GM12878 (cell line): ENCODE measurements around the gene GHRL. TPM values are rescaled to one million over a fixed set of nuclear protein-coding genes. Genes with fewer than 3 reads are reported as not detected.
A peak's percentile ranks its signal among the peaks of the same experiment; 100 is the strongest.

Experiments used
- ATAC-seq: fragments of 200-7000 bp; cut with Tn5 transposase; 3 replicates; pipeline ENCODE4 v1.9.1; 2020; ENCODE audit warnings: mild to moderate bottlenecking, moderate library complexity
- BruUV-seq: library from RNA; stranded (reverse); fragments of 400-500 nt; replicated peaks from 2 replicates; lab custom pipeline; 2021; lab: Mats Ljungman, UMichigan
- CTCF ChIA-PET: fragments of 300-600 bp; sonication (Branson Sonifier 250); formaldehyde crosslinking; extraction: SDS; loops from one replicate; lab custom pipeline; 2021; ENCODE audit warnings: inconsistent platforms; lab: Yijun Ruan, JAX
- POLR2A ChIA-PET: fragments of 350-600 bp; formaldehyde crosslinking; extraction: SDS; loops from one replicate; lab custom pipeline; 2021; ENCODE audit warnings: inconsistent platforms; lab: Charles Lee
- RAD21 ChIA-PET: fragments of 300-600 bp; sonication (Branson Sonifier 250); formaldehyde crosslinking; loops from one replicate; lab custom pipeline; 2023; ENCODE audit warnings: antibody characterized with exemption; ENCODE audit not compliant: unreplicated experiment; lab: Charles Lee
- SMC1A ChIA-PET: fragments of 300-600 bp; sonication (Branson Sonifier 250); formaldehyde crosslinking; loops from one replicate; lab custom pipeline; 2023; ENCODE audit not compliant: unreplicated experiment, uncharacterized antibody; lab: Charles Lee
- DNase-seq: peaks from one replicate; pipeline ENCODE4 v3.0.0-alpha.2; 2011; ENCODE audit warnings: low read depth, low spot score
- FAIRE-seq: peaks from 3 replicates; lab custom pipeline; 2011; peaks lifted over from hg19 to GRCh38; lab: Jason Lieb, UNC
- H2AFZ ChIP-seq: 2 replicates; pipeline ENCODE4 v1.6.0; 2011; ENCODE audit warnings: low read depth, low read length, control low read depth; ENCODE audit not compliant: control insufficient read depth
- H3K27ac ChIP-seq: 2 replicates; pipeline ENCODE4 v1.5.1; 2011; ENCODE audit warnings: control low read depth; ENCODE audit not compliant: control insufficient read depth, insufficient read depth
- H3K27me3 ChIP-seq, 2 experiments: replicated peaks in 1 of 2; 2 replicates each; pipeline versions ENCODE4 v1.6.0 to v1.6.1; 2011; ENCODE audit warnings: low read length in 1 of 2; ENCODE audit not compliant: control insufficient read depth in 2 of 2, insufficient read depth in 2 of 2
- H3K36me3 ChIP-seq, 2 experiments: 2 replicates each; pipeline ENCODE4 v1.5.1; 2011; ENCODE audit warnings: low read length in 1 of 2; ENCODE audit not compliant: control insufficient read depth in 2 of 2, insufficient read depth in 2 of 2
- H3K4me1 ChIP-seq: 2 replicates; pipeline ENCODE4 v1.6.1; 2011; ENCODE audit warnings: mild to moderate bottlenecking, low read length, moderate library complexity, mixed read lengths; ENCODE audit not compliant: control insufficient read depth, insufficient read depth
- H3K4me2 ChIP-seq: 2 replicates; pipeline ENCODE4 v1.6.0; 2011; ENCODE audit warnings: control low read depth; ENCODE audit not compliant: control insufficient read depth, insufficient read depth
- H3K4me3 ChIP-seq: fragments of 200-600 bp; sonication (generic); 2 replicates; pipeline ENCODE4 v1.5.1; 2016
- H3K79me2 ChIP-seq: 2 replicates; pipeline ENCODE4 v1.6.0; 2011; ENCODE audit warnings: low read length; ENCODE audit not compliant: control insufficient read depth, insufficient read depth
- H3K9ac ChIP-seq: 2 replicates; pipeline ENCODE4 v1.8.0; 2011; ENCODE audit warnings: low read length, control low read depth, mixed read lengths; ENCODE audit not compliant: control insufficient read depth, insufficient read depth
- H3K9me3 ChIP-seq: replicated peaks from 3 replicates; pipeline ENCODE4 v1.5.1; 2011; ENCODE audit warnings: mild to moderate bottlenecking, low read length; ENCODE audit not compliant: control insufficient read depth, insufficient read depth
- H4K20me1 ChIP-seq: 2 replicates; pipeline ENCODE4 v1.6.0; 2011; ENCODE audit not compliant: control insufficient read depth, insufficient read depth
- FOXM1 ChIP-seq: IDR thresholded peaks from 2 replicates; pipeline ENCODE4 v1.6.1; 2012; ENCODE audit warnings: low read depth, mild to moderate bottlenecking, inconsistent platforms, low read length, moderate library complexity
- MLLT1 ChIP-seq: fragments of 450-650 bp; IDR thresholded peaks from 2 replicates; pipeline ENCODE4 v1.6.1; 2016; ENCODE audit warnings: mild to moderate bottlenecking
- ZSCAN29 ChIP-seq: fragments of 450-650 bp; IDR thresholded peaks from 2 replicates; pipeline ENCODE4 v1.6.1; 2017; ENCODE audit warnings: mild to moderate bottlenecking, moderate library complexity
- WGBS: methylation state at CpG from one replicate; pipeline ENCODE4 v1.1.6; 2016; ENCODE audit warnings: low lambda C conversion rate; ENCODE audit not compliant: insufficient replicate concordance, insufficient coverage; ENCODE audit errors: missing lambda C conversion rate; 5-methylcytosine and 5-hydroxymethylcytosine counted together
- in situ Hi-C: fragments of 300-500 bp; cut with MboI; formaldehyde crosslinking; loops from 9 replicates; pipeline ENCODE4 v1.14.3; 2018; ENCODE audit warnings: mixed read lengths
- intact Hi-C: fragments of 100-400 bp; cut with micrococcal nuclease; formaldehyde crosslinking; loops from one replicate; pipeline ENCODE4 v1.14.2; 2022; ENCODE audit not compliant: unreplicated experiment
- polyA plus RNA-seq, 11 experiments: library from polyadenylated mRNA; depleted of rRNA in 4 of 11; unstranded in 6 of 11; stranded (reverse) in 5 of 11; fragments of >200 nt; fragmentation: Nextera tagmentation in 4 of 11; fragmentation: Illumina TruSeq in 1 of 11; extraction: Ambion mirVana in 4 of 11; extraction: Trizol in 1 of 11; gene quantifications; 1 replicate in 1 of 11; 2 replicates in 10 of 11; pipeline versions ENCODE4 v1.2.1 to v1.2.3, GENCODE V29; 2011 to 2016; ENCODE audit warnings: inconsistent platforms in 2 of 11, missing spikeins in 2 of 11, low read depth in 1 of 11
- total RNA-seq, 4 experiments: library from RNA; depleted of rRNA in 3 of 4; stranded (reverse); fragments of >200 nt in 3 of 4; fragmentation: Illumina TruSeq in 1 of 4; extraction: Trizol in 1 of 4; gene quantifications; 2 replicates each; pipeline versions ENCODE4 v1.2.1 to v1.2.3, GENCODE V29; 2013 to 2021

The GHRL gene
- total and polyA plus RNA-seq, 10 of the 15 experiments (the other 5 are each of a cell fraction or from before 2014, with no cell fraction given), result 0.35 to 2.2 (median 0.88) TPM

GRCh38 chr3:10247679-10248183, 45.0 kb downstream of the GHRL start:
- no TSS peak for BruUV-seq
- no peak for TF ChIP-seq ZSCAN29
- TF ChIP-seq MLLT1, result peak; percentile 43; the same call in 1 of the 2 replicates
- no peak for TF ChIP-seq FOXM1
- H4K20me1 ChIP-seq, result no peaks in the 10 kb centered on the region
- ATAC-seq, result no peak
- ChIA-PET SMC1A (interaction anchor here (0.7 to 1.3 kb wide), 9 partner anchors 15 to 854 kb away, joined by 3 to 6 read pairs (median 3); partner anchors contain the start of genes CRELD1 and GHRL), RAD21 (interaction anchor here (0.6 to 1.9 kb wide), 9 partner anchors 14 to 314 kb away, joined by 3 to 11 read pairs (median 4); partner anchors contain the start of genes CRELD1, GHRL and SEC13), CTCF (interaction anchor here (0.5 to 1.7 kb wide), 11 partner anchors 10 to 965 kb away, joined by 3 to 5 read pairs (median 4); partner anchors contain the start of gene IRAK2), POLR2A (interaction anchor here (0.7 to 1.9 kb wide), 11 partner anchors 14 to 404 kb away, joined by 3 to 11 read pairs (median 5); partner anchors contain the start of genes CRELD1, RPUSD3 and SEC13)
- peaks cover 12% of the 10 kb centered on the region for H3K9me3 ChIP-seq
- peak overlapping the region; percentile 88 for H2AFZ ChIP-seq
- H3K27ac ChIP-seq, result peak overlapping the region; percentile 63
- H3K36me3 ChIP-seq, result 0 out of 4 replicates have a peak, but pooled peaks cover 0 to 3% of the 10 kb centered on the region in 2 experiments
- H3K4me2 ChIP-seq, result peak overlapping the region; percentile 79
- H3K79me2 ChIP-seq, result peaks cover 38% of the 10 kb centered on the region
- peaks cover 6% of the 10 kb centered on the region for H3K4me1 ChIP-seq
- no peak for FAIRE-seq
- no peak overlapping the region for H3K4me3 ChIP-seq
- peak overlapping the region; percentile 79; the same call in 1 of the 2 replicates for H3K9ac ChIP-seq
- intact Hi-C loops, result loop anchor here (1.0 kb wide), 2 partner anchors 45 to 48 kb away; partner anchors contain the start of gene GHRL
- 68% methylated on average over 14 of the region's 14 CpGs for WGBS
- no peaks in the 10 kb centered on the region for H3K27me3 ChIP-seq
- DNase-seq, result no peak
- in situ Hi-C loops, result no loop called here
